B cell (primary cell): ENCODE results near the gene PCDH9.

Experiments
- EZH2 ChIP-seq: IDR thresholded peaks from 2 replicates; pipeline ENCODE4 v1.6.1; 2012; ENCODE audit warnings: borderline replicate concordance, low read depth, mild to moderate bottlenecking, moderate library complexity, low read length; ENCODE audit not compliant: insufficient read depth, poor library complexity, severe bottlenecking
- TF ChIP-seq, protein P1 (sequence below): fragments of 200-600 bp; IDR thresholded peaks from one replicate; pipeline ENCODE4 v1.8.0; 2022; ENCODE audit warnings: antibody characterized with exemption, mild to moderate bottlenecking

DNA sequence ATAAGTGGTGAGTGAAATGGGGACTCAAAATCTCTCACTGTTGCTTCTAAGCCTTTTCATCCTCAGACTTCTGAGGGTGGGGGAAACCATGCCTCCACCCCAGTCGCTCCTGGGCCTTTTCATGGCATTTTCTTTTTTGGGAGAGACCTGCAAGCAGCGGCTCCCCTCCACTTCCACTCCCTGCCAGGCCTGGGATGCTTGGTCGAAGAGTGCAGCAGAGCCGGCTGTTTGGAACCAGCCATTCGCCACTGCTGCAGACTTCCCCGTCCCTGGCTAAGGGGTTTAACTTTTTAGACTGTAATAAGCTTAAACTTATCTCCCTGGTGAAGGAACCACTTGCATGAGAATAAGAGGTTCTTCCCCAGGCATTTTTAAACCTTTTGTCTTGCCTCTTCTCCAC lies 617.2 kb downstream of the PCDH9 start:
- TF ChIP-seq, protein P1, sequence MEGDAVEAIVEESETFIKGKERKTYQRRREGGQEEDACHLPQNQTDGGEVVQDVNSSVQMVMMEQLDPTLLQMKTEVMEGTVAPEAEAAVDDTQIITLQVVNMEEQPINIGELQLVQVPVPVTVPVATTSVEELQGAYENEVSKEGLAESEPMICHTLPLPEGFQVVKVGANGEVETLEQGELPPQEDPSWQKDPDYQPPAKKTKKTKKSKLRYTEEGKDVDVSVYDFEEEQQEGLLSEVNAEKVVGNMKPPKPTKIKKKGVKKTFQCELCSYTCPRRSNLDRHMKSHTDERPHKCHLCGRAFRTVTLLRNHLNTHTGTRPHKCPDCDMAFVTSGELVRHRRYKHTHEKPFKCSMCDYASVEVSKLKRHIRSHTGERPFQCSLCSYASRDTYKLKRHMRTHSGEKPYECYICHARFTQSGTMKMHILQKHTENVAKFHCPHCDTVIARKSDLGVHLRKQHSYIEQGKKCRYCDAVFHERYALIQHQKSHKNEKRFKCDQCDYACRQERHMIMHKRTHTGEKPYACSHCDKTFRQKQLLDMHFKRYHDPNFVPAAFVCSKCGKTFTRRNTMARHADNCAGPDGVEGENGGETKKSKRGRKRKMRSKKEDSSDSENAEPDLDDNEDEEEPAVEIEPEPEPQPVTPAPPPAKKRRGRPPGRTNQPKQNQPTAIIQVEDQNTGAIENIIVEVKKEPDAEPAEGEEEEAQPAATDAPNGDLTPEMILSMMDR = no peak
- TF ChIP-seq EZH2 = no peak
